GM12873 (cell line): Measurements from ENCODE around the gene WNK3.

Source experiments
- TF ChIP-seq, protein P1 (sequence below): IDR thresholded peaks from 2 replicates; pipeline ENCODE4 v1.5.1; 2012; ENCODE audit warnings: low read depth, mild to moderate bottlenecking, moderate library complexity, low read length, control low read depth; ENCODE audit not compliant: insufficient read depth; ENCODE audit errors: missing control alignments

The WNK3 gene

DNA sequence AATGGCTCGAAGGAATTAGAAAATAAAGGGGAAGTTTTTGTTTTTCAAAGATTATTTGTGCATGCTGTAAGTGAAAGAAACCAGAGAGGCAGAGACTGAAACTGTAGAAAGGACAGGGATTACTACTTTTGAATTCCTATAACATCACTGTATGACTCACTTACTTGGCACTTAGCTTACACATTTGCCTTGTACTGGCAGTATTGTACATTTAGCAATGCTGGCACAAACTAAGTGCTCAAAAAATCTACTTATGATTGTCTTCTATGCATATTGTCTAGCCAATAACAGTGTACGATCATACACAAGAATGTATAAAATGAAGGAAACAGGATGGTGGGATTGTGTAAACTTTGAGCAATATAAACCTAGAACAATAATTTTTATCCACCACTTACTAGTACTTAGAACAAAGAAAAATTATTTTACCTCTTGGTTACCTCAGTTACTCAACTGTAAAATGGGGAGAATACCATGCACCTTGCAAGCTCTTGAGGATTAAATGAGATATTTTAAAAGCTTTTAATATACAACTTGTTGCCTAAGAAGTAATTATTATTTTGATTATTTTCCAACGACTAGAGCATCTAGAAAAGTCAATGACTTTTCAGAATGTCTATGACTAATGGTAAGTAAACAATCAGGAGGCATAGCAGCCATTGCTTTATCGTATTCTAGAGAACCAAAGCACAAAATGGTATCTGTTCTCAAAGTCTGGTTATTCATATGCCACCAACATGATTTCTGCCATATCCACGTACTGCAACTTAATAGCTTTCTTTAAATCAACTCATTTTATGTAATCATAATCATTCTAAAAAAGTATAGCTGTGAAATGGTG lies 179.5 kb downstream of the WNK3 start:
- TF ChIP-seq, protein P1, sequence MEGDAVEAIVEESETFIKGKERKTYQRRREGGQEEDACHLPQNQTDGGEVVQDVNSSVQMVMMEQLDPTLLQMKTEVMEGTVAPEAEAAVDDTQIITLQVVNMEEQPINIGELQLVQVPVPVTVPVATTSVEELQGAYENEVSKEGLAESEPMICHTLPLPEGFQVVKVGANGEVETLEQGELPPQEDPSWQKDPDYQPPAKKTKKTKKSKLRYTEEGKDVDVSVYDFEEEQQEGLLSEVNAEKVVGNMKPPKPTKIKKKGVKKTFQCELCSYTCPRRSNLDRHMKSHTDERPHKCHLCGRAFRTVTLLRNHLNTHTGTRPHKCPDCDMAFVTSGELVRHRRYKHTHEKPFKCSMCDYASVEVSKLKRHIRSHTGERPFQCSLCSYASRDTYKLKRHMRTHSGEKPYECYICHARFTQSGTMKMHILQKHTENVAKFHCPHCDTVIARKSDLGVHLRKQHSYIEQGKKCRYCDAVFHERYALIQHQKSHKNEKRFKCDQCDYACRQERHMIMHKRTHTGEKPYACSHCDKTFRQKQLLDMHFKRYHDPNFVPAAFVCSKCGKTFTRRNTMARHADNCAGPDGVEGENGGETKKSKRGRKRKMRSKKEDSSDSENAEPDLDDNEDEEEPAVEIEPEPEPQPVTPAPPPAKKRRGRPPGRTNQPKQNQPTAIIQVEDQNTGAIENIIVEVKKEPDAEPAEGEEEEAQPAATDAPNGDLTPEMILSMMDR = no peak

DNA sequence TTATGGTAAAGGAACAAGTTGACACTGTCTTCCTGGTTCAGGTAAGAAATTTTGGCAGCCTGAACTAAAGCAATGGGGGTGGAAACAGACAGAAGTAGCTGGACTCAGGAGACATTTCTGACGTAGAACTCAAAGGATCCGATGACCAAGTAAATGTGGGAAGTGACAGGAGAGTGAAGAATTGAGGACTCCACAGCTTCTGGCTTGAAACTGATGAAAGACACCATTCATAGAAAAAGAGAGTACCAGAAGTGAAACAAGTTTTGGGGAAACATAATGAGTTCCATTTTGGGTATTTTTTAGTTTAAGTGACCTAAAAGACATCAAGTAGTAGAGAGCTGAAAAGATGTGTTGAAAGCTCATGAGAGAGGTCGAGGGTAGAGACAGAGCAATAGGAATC lies 180.5 kb downstream of the WNK3 start:
- TF ChIP-seq, protein P1 = no peak

DNA sequence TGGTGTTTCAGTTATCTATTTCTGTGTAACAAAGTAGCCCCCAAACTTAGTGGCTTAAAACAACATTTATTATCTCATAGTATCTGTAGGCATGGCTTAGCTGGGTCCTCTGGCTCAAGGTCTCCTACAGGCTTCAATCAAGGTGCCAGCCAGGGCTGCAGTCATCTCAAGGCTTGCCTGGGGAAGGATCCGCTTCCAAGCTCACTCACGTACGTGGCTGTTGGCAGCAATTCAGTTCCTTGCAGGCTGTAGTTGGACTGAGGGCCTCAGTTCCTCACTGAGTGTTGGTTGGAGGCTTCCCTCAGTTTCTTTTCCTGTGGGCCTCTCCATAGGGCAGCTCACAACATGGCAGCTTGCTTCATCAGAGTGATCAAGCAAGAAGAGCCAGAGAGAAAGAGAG lies 184.1 kb downstream of the WNK3 start:
- TF ChIP-seq, protein P1 = no peak

DNA sequence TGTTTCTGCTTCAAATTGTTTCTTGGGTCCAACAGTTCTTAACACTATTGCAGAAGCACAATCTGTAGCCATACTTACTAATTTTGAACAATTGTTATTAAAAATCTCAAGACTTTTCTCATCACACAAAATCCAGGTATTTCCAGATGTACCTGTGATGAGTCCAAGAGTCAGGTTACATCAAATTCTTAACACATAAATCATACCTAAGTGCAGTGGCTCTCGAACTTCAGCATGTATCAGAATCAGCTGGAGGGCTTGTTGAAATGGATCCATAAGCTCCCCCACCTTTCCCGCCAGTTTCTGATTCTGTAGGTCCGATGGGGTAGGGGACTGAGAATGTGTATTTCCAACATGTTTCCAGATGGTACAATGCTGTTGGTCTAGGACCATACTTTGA lies 185.4 kb downstream of the WNK3 start:
- TF ChIP-seq, protein P1 = no peak

DNA sequence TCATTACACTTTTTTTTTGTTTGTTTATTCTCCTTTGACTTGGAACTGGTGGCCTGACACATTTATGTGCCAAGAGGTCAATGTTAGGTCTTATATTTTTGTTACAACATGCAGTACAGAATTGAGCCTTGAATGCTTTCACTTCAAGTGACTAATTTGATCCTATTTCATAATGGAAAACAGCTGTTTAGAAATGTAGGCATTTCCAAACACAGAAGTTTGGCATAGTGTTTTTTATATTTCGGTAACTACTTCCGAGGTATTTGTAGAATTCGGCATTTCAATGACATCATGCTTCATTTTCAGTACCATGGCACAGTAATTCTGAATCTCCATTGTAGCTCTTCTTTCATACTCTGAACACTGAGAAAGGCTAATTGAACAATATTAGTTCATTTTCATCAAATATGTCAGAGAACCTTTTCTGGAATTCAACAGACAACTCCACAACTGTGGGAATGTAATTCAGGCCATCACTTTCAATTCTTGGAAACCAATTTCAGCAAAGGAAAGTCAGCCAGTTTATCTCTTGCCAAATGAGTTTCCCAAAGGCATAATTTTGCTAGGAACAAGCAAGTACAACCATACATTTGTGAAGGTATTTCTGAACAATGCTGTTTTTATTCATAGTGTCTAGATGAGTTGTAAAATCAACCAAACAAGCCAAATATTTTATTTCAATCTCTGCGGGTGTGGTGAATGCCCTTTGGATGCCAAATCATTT lies 186.2 kb downstream of the WNK3 start:
- TF ChIP-seq, protein P1 = no peak

DNA sequence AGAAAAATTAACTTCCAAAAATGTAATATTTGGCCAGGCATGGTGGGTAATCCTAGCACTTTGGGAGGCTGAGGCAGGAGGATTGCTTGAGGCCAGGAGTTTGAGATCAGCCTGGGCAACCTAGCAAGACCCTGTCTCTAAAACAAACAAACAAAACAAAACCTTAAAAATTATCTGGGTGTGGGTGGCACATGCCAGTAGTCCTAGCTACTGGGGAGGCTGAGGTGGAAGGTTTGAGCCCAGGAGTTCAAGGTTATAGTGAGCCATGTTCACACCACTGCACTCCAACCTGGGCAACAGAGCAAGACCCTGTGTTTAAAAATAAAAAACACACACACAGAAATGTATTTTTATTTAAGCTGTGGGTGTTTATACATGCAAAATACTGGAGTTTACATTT lies 186.8 kb downstream of the WNK3 start:
- TF ChIP-seq, protein P1 = no peak

DNA sequence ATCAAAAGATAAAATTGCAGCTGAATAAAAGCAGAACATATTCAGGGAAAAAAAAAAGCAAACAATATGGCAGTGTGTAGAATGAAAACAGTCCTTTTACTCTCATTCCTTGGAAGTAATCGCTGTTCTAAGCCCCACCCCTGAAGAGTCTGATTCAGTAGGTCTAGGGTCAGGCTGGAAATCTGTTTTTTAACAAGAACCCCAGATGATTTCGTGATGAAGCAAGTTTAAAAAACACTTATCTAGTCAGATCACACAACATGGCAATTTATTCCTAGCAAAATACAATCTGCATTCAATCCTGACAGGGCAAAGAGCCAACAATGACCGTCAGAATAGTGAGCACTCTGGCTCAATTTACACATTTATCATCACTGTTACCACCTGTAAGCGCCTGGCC lies 190.9 kb downstream of the WNK3 start:
- TF ChIP-seq, protein P1 = no peak
